ENCODE data around the gene PITRM1. TPM values are rescaled to one million over a fixed set of nuclear protein-coding genes. Genes with fewer than 3 reads are reported as not detected.

Gene PITRM1
- total RNA-seq, 2 experiments from 2014 or later, result 34.6 to 40.3 TPM

DNA sequence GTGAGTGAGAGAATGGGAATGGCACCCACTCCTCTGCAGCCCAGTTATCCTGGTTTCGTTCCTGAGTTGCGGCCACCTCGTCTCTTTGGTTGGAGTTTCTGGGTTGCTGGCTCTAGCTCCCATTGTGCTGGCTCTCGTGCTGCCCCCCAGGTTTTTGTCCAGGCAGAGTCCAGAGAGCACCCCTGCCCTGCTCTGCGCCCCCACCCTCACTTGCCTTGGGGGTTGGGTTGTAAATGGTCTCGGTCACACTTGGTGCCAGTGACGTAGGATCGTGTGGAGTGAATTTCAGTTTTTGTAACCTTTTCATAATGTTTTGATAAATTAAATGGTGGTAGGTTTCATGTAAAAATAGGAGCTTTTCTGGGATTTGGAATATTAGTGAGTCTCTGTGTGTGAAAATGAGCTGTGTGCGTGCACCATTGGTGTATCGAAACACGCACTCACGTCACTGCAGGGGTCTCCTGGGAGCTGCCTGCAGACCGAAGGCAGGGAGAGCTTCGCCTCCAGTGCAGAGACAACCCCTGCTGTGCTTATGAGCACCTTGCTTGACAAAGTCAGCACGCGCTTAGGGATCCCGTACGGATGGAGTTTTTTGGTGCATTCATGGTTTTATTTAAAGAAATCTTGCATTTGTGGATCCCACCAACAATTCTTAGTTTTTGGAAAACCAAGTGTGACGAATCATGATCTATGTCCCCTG, 72.3 kb downstream of the PITRM1 start:
- no peak for DNase-seq (ENCODE audit: low spot score)
- Histone ChIP-seq H3K79me2 (ENCODE audit: insufficient read depth, low read depth, low read length) (peaks cover 26% of the 10 kb centered on the region), H3K27ac (ENCODE audit: low read depth, low read length, poor library complexity, severe bottlenecking) (no peak overlapping the region), H3K4me2 (ENCODE audit: low read length) (no peak overlapping the region), H4K20me1 (ENCODE audit: insufficient read depth, low read length) (no peaks in the 10 kb centered on the region), H3K9me2 (ENCODE audit: insufficient read depth, low read length) (no peaks in the 10 kb centered on the region), H3K4me3 (ENCODE audit: low read depth, low read length, poor library complexity, severe bottlenecking) (no peak overlapping the region), H3K36me3 (ENCODE audit: insufficient read depth, low read length) (peaks cover 88% of the 10 kb centered on the region), H2AFZ (ENCODE audit: low read length) (no peak overlapping the region), H3K4me1 (ENCODE audit: insufficient read depth, low read length, poor library complexity, severe bottlenecking) (no peaks in the 10 kb centered on the region), H3K9me3 (ENCODE audit: low read length) (no peaks in the 10 kb centered on the region)
- no peak for TF ChIP-seq EZH2phosphoT487 (IDR thresholded peaks at IDR 0.05; ENCODE audit: borderline replicate concordance, low read depth, low read length)
- TF ChIP-seq, protein P1, sequence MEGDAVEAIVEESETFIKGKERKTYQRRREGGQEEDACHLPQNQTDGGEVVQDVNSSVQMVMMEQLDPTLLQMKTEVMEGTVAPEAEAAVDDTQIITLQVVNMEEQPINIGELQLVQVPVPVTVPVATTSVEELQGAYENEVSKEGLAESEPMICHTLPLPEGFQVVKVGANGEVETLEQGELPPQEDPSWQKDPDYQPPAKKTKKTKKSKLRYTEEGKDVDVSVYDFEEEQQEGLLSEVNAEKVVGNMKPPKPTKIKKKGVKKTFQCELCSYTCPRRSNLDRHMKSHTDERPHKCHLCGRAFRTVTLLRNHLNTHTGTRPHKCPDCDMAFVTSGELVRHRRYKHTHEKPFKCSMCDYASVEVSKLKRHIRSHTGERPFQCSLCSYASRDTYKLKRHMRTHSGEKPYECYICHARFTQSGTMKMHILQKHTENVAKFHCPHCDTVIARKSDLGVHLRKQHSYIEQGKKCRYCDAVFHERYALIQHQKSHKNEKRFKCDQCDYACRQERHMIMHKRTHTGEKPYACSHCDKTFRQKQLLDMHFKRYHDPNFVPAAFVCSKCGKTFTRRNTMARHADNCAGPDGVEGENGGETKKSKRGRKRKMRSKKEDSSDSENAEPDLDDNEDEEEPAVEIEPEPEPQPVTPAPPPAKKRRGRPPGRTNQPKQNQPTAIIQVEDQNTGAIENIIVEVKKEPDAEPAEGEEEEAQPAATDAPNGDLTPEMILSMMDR (conservative IDR thresholded peaks at IDR 0.05; ENCODE audit: low read length), result no peak
- ChIA-PET POLR2A (interaction anchor here (1.6 kb wide), 1 partner anchor 9 kb away, joined by 6 read pairs; no protein-coding TSS in a partner anchor), CTCF (ENCODE audit: unreplicated experiment) (no interaction called here)
- no TSS peak for BruUV-seq (replicated peaks)
- intact Hi-C loops (cut with micrococcal nuclease; ENCODE audit: unreplicated experiment), result no loop called here

DNA sequence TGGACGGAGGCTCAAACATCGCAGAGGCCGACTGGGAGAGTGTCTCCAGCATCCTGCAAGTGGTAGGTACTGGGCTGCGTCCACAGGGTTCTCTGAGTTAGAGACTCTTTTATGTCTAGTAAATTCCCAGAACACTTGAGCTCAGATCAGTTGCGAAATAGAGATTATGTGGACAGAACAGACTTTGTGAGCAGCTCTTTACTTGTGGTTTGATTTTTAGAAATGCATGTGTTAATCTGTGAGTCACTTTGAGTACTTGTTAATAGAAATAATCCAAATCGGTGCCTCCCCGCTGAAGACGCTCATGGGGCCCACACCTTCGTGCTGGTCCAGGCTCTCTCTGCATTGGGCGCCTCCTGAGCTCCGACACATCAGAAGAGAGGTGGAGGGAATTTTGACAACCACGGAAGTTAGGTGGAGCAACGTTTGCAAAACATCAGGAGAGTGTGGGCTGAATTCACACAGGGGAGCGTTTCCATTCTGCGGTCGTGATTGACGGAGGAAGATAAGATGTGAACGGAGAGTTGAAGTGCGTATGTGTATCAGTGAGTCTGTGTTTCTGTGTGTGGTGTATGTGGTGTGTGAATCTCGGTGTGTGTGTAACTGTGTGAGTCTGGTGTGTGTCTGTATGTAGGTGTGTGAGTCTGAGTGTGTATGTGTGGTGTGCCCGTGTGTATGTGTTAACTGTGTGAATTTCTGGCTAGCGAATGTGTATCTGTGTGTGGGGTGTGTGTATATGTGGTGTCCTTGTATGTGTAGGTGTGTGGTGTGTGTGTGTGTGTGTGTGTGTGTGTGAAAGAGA, 73.1 kb downstream of the PITRM1 start:
- intact Hi-C loops (cut with micrococcal nuclease; ENCODE audit: unreplicated experiment), result no loop called here
- Histone ChIP-seq H3K4me1 (ENCODE audit: insufficient read depth, low read length, poor library complexity, severe bottlenecking) (no peaks in the 10 kb centered on the region), H3K9me3 (ENCODE audit: low read length) (no peaks in the 10 kb centered on the region), H3K79me2 (ENCODE audit: insufficient read depth, low read depth, low read length) (peaks cover 33% of the 10 kb centered on the region), H3K4me3 (ENCODE audit: low read depth, low read length, poor library complexity, severe bottlenecking) (no peak overlapping the region), H3K9me2 (ENCODE audit: insufficient read depth, low read length) (no peaks in the 10 kb centered on the region), H3K4me2 (ENCODE audit: low read length) (no peak overlapping the region), H4K20me1 (ENCODE audit: insufficient read depth, low read length) (no peaks in the 10 kb centered on the region), H3K27ac (ENCODE audit: low read depth, low read length, poor library complexity, severe bottlenecking) (no peak overlapping the region), H3K36me3 (ENCODE audit: insufficient read depth, low read length) (peaks cover 88% of the 10 kb centered on the region), H2AFZ (ENCODE audit: low read length) (no peak overlapping the region)
- BruUV-seq (replicated peaks), result no TSS peak
- ChIA-PET POLR2A (no interaction called here), CTCF (ENCODE audit: unreplicated experiment) (no interaction called here)
- no peak for DNase-seq (ENCODE audit: low spot score)
- TF ChIP-seq, protein P1 (conservative IDR thresholded peaks at IDR 0.05; ENCODE audit: low read length), result no peak
- TF ChIP-seq EZH2phosphoT487 (IDR thresholded peaks at IDR 0.05; ENCODE audit: borderline replicate concordance, low read depth, low read length), result no peak

DNA sequence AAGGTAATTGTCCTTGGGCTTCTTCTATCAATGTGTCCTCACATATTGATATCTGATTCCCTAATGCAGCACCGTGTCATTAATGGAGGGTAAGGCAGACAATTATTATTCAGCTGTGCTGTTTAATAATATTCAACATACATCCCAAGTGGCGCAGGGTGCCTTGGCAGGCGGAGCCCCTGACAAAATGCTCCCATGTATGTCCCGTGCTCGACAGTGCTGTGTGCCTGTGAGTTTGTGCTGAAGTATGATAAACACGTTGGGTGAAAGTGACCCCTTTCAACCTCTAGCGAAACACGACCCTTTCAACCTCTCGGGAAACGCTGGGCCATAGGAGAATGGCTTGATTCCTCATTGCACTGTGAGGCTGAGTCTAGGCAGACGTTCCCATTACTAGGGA, 73.9 kb downstream of the PITRM1 start:
- Histone ChIP-seq H4K20me1 (ENCODE audit: insufficient read depth, low read length) (no peaks in the 10 kb centered on the region; the same call in 1 of the 2 replicates), H2AFZ (ENCODE audit: low read length) (no peak overlapping the region), H3K27ac (ENCODE audit: low read depth, low read length, poor library complexity, severe bottlenecking) (no peak overlapping the region), H3K36me3 (ENCODE audit: insufficient read depth, low read length) (peaks cover 88% of the 10 kb centered on the region), H3K9me2 (ENCODE audit: insufficient read depth, low read length) (no peaks in the 10 kb centered on the region), H3K4me1 (ENCODE audit: insufficient read depth, low read length, poor library complexity, severe bottlenecking) (no peaks in the 10 kb centered on the region), H3K4me2 (ENCODE audit: low read length) (no peak overlapping the region), H3K9me3 (ENCODE audit: low read length) (no peaks in the 10 kb centered on the region), H3K79me2 (ENCODE audit: insufficient read depth, low read depth, low read length) (peaks cover 41% of the 10 kb centered on the region), H3K4me3 (ENCODE audit: low read depth, low read length, poor library complexity, severe bottlenecking) (no peak overlapping the region)
- BruUV-seq (replicated peaks), result no TSS peak
- DNase-seq (ENCODE audit: low spot score), result no peak
- no peak for TF ChIP-seq EZH2phosphoT487 (IDR thresholded peaks at IDR 0.05; ENCODE audit: borderline replicate concordance, low read depth, low read length)
- TF ChIP-seq, protein P1 (conservative IDR thresholded peaks at IDR 0.05; ENCODE audit: low read length), result no peak
- ChIA-PET POLR2A (no interaction called here), CTCF (ENCODE audit: unreplicated experiment) (no interaction called here)
- intact Hi-C loops (cut with micrococcal nuclease; ENCODE audit: unreplicated experiment), result no loop called here
